AG09309 (cell line): ENCODE results near the gene HRH2.

Experiments
- DNase-seq: peaks from one replicate; pipeline ENCODE4 v3.0.0-alpha.2; 2010; ENCODE audit warnings: low read depth
- H3K4me3 ChIP-seq: 2 replicates; pipeline ENCODE4 v1.5.1; 2011; ENCODE audit warnings: mild to moderate bottlenecking, low read depth, low read length, moderate library complexity; ENCODE audit not compliant: control insufficient read depth
- CTCF ChIP-seq: IDR thresholded peaks from 2 replicates; pipeline ENCODE4 v1.5.1; 2011; ENCODE audit warnings: mild to moderate bottlenecking, low read depth, low read length, inconsistent platforms; ENCODE audit not compliant: insufficient read depth, control insufficient read depth; ENCODE audit errors: missing control alignments

HRH2 gene

DNA sequence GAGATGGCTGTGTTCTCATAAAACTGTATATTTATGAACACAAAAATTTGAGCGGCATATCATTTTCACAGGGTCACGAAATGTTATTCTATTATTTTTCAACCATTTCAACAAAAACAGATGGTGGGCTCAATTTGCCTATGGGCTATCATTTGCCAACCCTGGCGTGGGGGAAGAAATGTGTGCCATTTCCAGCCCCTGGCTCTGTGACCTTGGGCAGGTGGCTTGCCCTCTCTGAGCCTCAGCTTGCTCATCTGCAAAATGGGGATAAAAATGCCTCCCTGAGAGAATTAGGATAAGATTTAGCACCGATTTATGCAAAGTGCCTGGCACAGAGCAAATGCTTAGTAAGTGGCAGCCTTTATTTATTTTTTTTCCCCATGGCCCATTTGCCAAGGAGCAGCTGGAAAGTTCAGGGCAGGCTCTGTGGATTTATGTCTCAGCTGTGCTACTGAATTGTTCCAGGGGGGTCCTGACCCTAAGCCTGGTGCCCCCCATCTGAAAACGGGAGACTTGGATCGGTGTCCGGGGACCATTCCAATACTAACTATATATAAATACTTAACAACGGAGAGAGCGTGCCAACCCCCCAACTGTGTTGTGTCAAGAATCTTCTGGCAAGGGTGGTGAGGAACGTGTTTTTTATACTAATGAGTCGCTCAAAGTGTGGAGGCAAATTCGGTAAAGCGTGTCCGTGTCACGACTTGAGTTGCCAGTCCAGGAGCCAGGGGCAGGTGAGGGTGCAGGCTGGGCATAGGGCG lies 34.5 kb downstream of the HRH2 start:
- DNase-seq, result no peak
- TF ChIP-seq CTCF, result no peak
- H3K4me3 ChIP-seq, result no peak overlapping the region

- no peak overlapping the region for H3K4me3 ChIP-seq
- no peak for TF ChIP-seq CTCF
- no peak for DNase-seq
Observed at GRCh38 chr5:175692996-175693710, 35.3 kb downstream of the HRH2 start.

DNA sequence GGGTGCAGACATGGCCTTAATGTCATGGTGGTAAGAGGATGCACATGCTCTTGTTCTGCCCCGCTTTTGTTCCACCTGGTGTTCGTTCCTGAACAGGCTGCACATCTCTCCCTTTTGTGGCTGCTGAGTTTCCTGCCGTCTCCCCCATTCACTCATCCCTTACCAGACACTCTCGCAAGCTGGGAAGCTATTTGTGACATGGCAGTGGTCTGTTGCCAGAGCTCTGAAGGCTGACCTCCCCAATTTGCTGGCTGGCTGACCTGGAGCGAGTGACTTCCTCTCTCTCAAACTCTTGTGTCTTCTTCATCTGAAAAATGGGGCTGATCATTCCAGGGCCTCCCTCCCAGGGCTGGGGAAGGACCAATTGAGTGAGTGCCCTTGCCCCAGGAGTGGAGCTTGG lies 35.9 kb downstream of the HRH2 start:
- no peak for DNase-seq
- no peak for TF ChIP-seq CTCF
- H3K4me3 ChIP-seq, result no peak overlapping the region

GRCh38 chr5:175694371-175695160 lies 36.7 kb downstream of the HRH2 start:
- TF ChIP-seq CTCF, result no peak
- DNase-seq, result no peak

DNA sequence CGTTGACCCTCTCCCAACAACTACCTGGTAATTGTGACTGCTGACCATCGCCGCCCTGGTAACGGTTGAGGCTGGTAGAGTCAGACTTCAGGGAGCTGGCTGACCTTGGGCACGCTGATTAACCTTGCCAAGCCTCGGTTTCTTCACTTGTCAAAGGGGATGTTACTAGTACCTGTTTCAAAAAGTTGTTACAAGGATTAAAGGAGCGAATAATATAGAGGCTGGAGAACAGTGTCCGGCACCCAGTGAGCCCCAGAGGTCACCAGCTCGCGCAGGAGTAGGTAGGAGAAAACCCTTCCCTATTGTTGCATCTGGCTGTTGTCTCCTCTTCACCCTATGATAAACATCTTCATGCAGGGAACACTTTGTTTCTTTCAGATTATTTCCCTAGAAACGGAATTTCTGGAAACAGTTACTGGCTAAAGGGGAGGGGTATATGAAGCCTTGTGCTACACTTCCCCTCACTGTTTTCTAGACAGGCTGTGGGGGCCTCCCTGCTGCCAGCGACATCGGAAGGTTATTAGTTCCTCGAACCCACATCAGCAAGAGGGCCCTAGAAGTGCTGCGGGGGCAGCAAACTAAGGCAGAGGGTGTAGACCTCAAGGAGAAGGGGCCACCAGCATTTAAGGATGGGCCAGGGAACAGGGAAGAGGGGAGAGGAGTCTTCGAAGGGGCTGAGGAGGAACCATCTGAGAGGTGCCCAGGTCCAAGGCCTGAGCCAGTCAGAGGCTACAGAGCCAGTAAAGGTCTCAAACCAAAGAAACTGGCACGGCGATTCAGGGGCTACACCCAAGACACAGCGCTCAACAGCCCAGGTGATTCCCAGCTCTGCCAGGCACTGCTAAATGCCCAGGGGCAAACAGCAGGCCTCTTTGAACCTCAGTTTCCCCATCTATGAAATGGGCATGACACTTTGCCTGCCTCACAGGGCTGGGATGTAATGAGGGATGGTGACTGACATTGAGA lies 37.6 kb downstream of the HRH2 start:
- no peak for TF ChIP-seq CTCF
- no peak overlapping the region for H3K4me3 ChIP-seq
- no peak for DNase-seq

More at GRCh38 chr5:175694371-175695160, 36.7 kb downstream of the HRH2 start:
- no peak overlapping the region for H3K4me3 ChIP-seq
